ENCODE data around the gene STAB1. TPM values are rescaled to one million over a fixed set of nuclear protein-coding genes. Genes with fewer than 3 reads are reported as not detected.

STAB1 gene
- total and polyA plus RNA-seq, 2 donors (not counting 1 experiment from before 2014, with no cell fraction given) = under 0.01 to 0.09 TPM

GRCh38 chr3:52527732-52528585 is 32.8 kb downstream of the STAB1 start:
- Histone ChIP-seq H3K4me2 (ENCODE audit: extremely low read depth, insufficient read depth, low read length) (no peak overlapping the region), H3K27me3 (ENCODE audit: control insufficient read depth, insufficient read depth, low read length) (no peaks in the 10 kb centered on the region), H3K9me3 (ENCODE audit: control insufficient read depth, insufficient read depth, low read depth, low read length) (no peaks in the 10 kb centered on the region), H3K4me3 (replicated peaks in 1 of 4; ENCODE audit: control extremely low read depth in 1 of 4, insufficient read depth in 1 of 4, low read depth in 3 of 4, low read length in 4 of 4) (no peak overlapping the region), H3K79me2 (ENCODE audit: control insufficient read depth, insufficient read depth, low read length) (peaks cover 25% of the 10 kb centered on the region), H2AFZ (ENCODE audit: low read length) (no peak overlapping the region), H3K36me3 (ENCODE audit: control insufficient read depth, insufficient read depth, low read length) (peaks cover 32% of the 10 kb centered on the region), H4K20me1 (ENCODE audit: control insufficient read depth, extremely low read depth, insufficient read depth, low read length) (no peaks in the 10 kb centered on the region), H3K27ac (ENCODE audit: insufficient read depth, low read length) (no peak overlapping the region), H3K4me1 (ENCODE audit: control insufficient read depth, extremely low read depth, insufficient read depth, low read length) (peaks cover 31% of the 10 kb centered on the region), H3K9ac (ENCODE audit: insufficient read depth, low read length) (no peak overlapping the region)
- TF ChIP-seq CTCF (conservative IDR thresholded peaks at IDR 0.05 in 1 of 2, IDR thresholded peaks at IDR 0.05 in 1 of 2; ENCODE audit: low read depth in 1 of 2, low read length in 2 of 2) (no peak), EZH2 (IDR thresholded peaks at IDR 0.05; ENCODE audit: low read length, missing control alignments) (no peak)
- DNase-seq (ENCODE audit: low read depth in 2 of 2) = no peak

GRCh38 chr3:52528586-52529375 is 33.6 kb downstream of the STAB1 start:
- Histone ChIP-seq H3K36me3 (ENCODE audit: control insufficient read depth, insufficient read depth, low read length) (peaks cover 26% of the 10 kb centered on the region), H3K79me2 (ENCODE audit: control insufficient read depth, insufficient read depth, low read length) (peaks cover 25% of the 10 kb centered on the region), H3K4me3 (replicated peaks in 1 of 4; ENCODE audit: control extremely low read depth in 1 of 4, insufficient read depth in 1 of 4, low read depth in 3 of 4, low read length in 4 of 4) (no peak overlapping the region), H3K4me2 (ENCODE audit: extremely low read depth, insufficient read depth, low read length) (no peak overlapping the region), H2AFZ (ENCODE audit: low read length) (no peak overlapping the region), H3K27ac (ENCODE audit: insufficient read depth, low read length) (no peak overlapping the region), H3K4me1 (ENCODE audit: control insufficient read depth, extremely low read depth, insufficient read depth, low read length) (peaks cover 31% of the 10 kb centered on the region), H3K9me3 (ENCODE audit: control insufficient read depth, insufficient read depth, low read depth, low read length) (no peaks in the 10 kb centered on the region), H3K27me3 (ENCODE audit: control insufficient read depth, insufficient read depth, low read length) (no peaks in the 10 kb centered on the region), H4K20me1 (ENCODE audit: control insufficient read depth, extremely low read depth, insufficient read depth, low read length) (no peaks in the 10 kb centered on the region), H3K9ac (ENCODE audit: insufficient read depth, low read length) (no peak overlapping the region)
- TF ChIP-seq CTCF (conservative IDR thresholded peaks at IDR 0.05 in 1 of 2, IDR thresholded peaks at IDR 0.05 in 1 of 2; ENCODE audit: low read depth in 1 of 2, low read length in 2 of 2) (no peak), EZH2 (IDR thresholded peaks at IDR 0.05; ENCODE audit: low read length, missing control alignments) (no peak)
- no peak for DNase-seq (ENCODE audit: low read depth in 2 of 2)
